Endothelial cell of umbilical vein (primary cell): ENCODE data around the gene GUCY1B1. TPM values are rescaled to one million over a fixed set of nuclear protein-coding genes. Genes with fewer than 3 reads are reported as not detected.

ENCODE experiments used
- BruUV-seq: library from RNA; stranded (reverse); fragments of 400-500 nt; replicated peaks from 2 replicates; lab custom pipeline; 2021; lab: Mats Ljungman, UMichigan
- CTCF ChIA-PET: fragments of 300-600, 350-600 bp; sonication (Branson Sonifier 250); formaldehyde crosslinking; loops from one replicate; lab custom pipeline; 2021; ENCODE audit warnings: antibody characterized with exemption, inconsistent platforms; lab: Charles Lee
- POLR2A ChIA-PET: fragments of 300-600, 350-600 bp; sonication (Branson Sonifier 250); formaldehyde crosslinking; loops from one replicate; lab custom pipeline; 2021; ENCODE audit warnings: antibody characterized with exemption, inconsistent platforms; lab: Charles Lee
- DNase-seq: peaks from one replicate; pipeline ENCODE4 v3.0.0-alpha.2; 2011; ENCODE audit warnings: low read depth, low spot score
- FAIRE-seq: peaks from 2 replicates; lab custom pipeline; 2011; peaks lifted over from hg19 to GRCh38; lab: Jason Lieb, UNC
- H2AFZ ChIP-seq: 2 replicates; pipeline ENCODE4 v1.6.0; 2012; ENCODE audit warnings: low read depth, low read length, control low read depth, inconsistent platforms
- H3K27ac ChIP-seq: 2 replicates; pipeline ENCODE4 v1.5.1; 2011; ENCODE audit warnings: low read depth, mild to moderate bottlenecking, control low read depth, low read length, moderate library complexity; ENCODE audit not compliant: insufficient read depth
- H3K27me3 ChIP-seq, 2 experiments: 2 replicates each; pipeline versions ENCODE4 v1.6.0 to v1.6.1; 2011; ENCODE audit warnings: low read length in 2 of 2, mixed read lengths in 1 of 2; ENCODE audit not compliant: control insufficient read depth in 2 of 2, insufficient read depth in 2 of 2
- H3K36me3 ChIP-seq, 2 experiments: 2 replicates in 1 of 2; 3 replicates in 1 of 2; pipeline ENCODE4 v1.5.1; 2011; ENCODE audit warnings: low read length in 2 of 2, mild to moderate bottlenecking in 1 of 2, moderate library complexity in 1 of 2; ENCODE audit not compliant: control insufficient read depth in 2 of 2, insufficient read depth in 2 of 2; ENCODE audit errors: extremely low read depth in 1 of 2
- H3K4me1 ChIP-seq: 3 replicates; pipeline ENCODE4 v1.5.1; 2011; ENCODE audit warnings: mild to moderate bottlenecking, low read length; ENCODE audit not compliant: control insufficient read depth, insufficient read depth; ENCODE audit errors: extremely low read depth
- H3K4me2 ChIP-seq: 2 replicates; pipeline ENCODE4 v1.6.1; 2011; ENCODE audit warnings: low read length, control low read depth, mixed read lengths; ENCODE audit not compliant: insufficient read depth
- H3K4me3 ChIP-seq, 3 experiments: fragments of 200-600 bp in 1 of 3; sonication (generic), shearing (Covaris generic) in 1 of 3; replicated peaks in 1 of 3; 2 replicates each; pipeline ENCODE4 v1.5.1; 2011 to 2016; ENCODE audit warnings: control low read depth in 3 of 3, low read length in 3 of 3, mild to moderate bottlenecking in 2 of 3, inconsistent platforms in 1 of 3, low read depth in 1 of 3, moderate library complexity in 1 of 3; ENCODE audit not compliant: insufficient read depth in 1 of 3
- H3K79me2 ChIP-seq: 2 replicates; pipeline ENCODE4 v1.6.0; 2012; ENCODE audit warnings: low read length, inconsistent platforms; ENCODE audit not compliant: control insufficient read depth, insufficient read depth
- H3K9ac ChIP-seq: replicated peaks from 2 replicates; pipeline ENCODE3; 2011; ENCODE audit warnings: low read length, control low read depth; ENCODE audit not compliant: insufficient read depth; ENCODE audit errors: extremely low read depth
- H3K9me1 ChIP-seq: replicated peaks from 3 replicates; pipeline ENCODE4 v1.6.0; 2011; ENCODE audit warnings: mild to moderate bottlenecking, low read length; ENCODE audit not compliant: control insufficient read depth, insufficient read depth; ENCODE audit errors: extremely low read depth
- H3K9me3 ChIP-seq: replicated peaks from 2 replicates; pipeline ENCODE4 v1.5.1; 2012; ENCODE audit warnings: low read length, inconsistent platforms; ENCODE audit not compliant: control insufficient read depth, insufficient read depth
- H4K20me1 ChIP-seq: replicated peaks from 2 replicates; pipeline ENCODE3; 2011; ENCODE audit warnings: mild to moderate bottlenecking, low read length; ENCODE audit not compliant: control insufficient read depth, insufficient read depth; ENCODE audit errors: extremely low read depth
- EZH2 ChIP-seq: IDR thresholded peaks from 2 replicates; pipeline ENCODE4 v1.6.1; 2012; ENCODE audit warnings: borderline replicate concordance, low read depth, mild to moderate bottlenecking, moderate library complexity, low read length, inconsistent platforms; ENCODE audit not compliant: severe bottlenecking
- FOS ChIP-seq: IDR thresholded peaks from 2 replicates; pipeline ENCODE4 v1.6.1; 2011; ENCODE audit warnings: mild to moderate bottlenecking, low read length, moderate library complexity, borderline replicate concordance; ENCODE audit not compliant: insufficient read depth
- GATA2 ChIP-seq: IDR thresholded peaks from 2 replicates; pipeline ENCODE4 v1.7.0; 2011; ENCODE audit warnings: low read depth, mild to moderate bottlenecking, moderate library complexity, mixed read lengths, low read length; ENCODE audit not compliant: insufficient read length, insufficient read depth
- JUN ChIP-seq: IDR thresholded peaks from 2 replicates; pipeline ENCODE4 v1.6.1; 2011; ENCODE audit warnings: borderline replicate concordance, low read depth; ENCODE audit not compliant: insufficient read length, insufficient read depth
- MAX ChIP-seq: IDR thresholded peaks from 2 replicates; pipeline ENCODE4 v1.6.1; 2011; ENCODE audit not compliant: insufficient read depth, insufficient read length
- MYC ChIP-seq: IDR thresholded peaks from one replicate; pipeline ENCODE4 v1.6.1; 2011; ENCODE audit warnings: mild to moderate bottlenecking, low read depth, low read length
- POLR2A ChIP-seq: IDR thresholded peaks from 2 replicates; pipeline ENCODE4 v1.6.1; 2012; ENCODE audit warnings: low read depth, mild to moderate bottlenecking, control low read depth, low read length
- POLR2AphosphoS5 ChIP-seq: IDR thresholded peaks from 2 replicates; pipeline ENCODE4 v1.6.1; 2012; ENCODE audit warnings: low read depth, mild to moderate bottlenecking, control low read depth, low read length, moderate library complexity; ENCODE audit not compliant: insufficient read depth
- dilution Hi-C: fragments of 300-500 bp; cut with MboI; formaldehyde crosslinking; loops from one replicate; pipeline ENCODE4 v1.15.0; 2019; ENCODE audit warnings: low sequenced_read_pairs; ENCODE audit not compliant: extremely low pct_ligation_motif_present
- intact Hi-C: fragments of 100-400 bp; cut with micrococcal nuclease; formaldehyde crosslinking; loops from one replicate; pipeline ENCODE4 v1.10.0; 2022
- polyA plus RNA-seq, 4 experiments: library from polyadenylated mRNA; depleted of rRNA in 3 of 4; stranded (reverse) in 3 of 4; unstranded in 1 of 4; fragments of >200 nt; gene quantifications; 2 replicates each; pipeline versions ENCODE4 v1.2.1 to v1.2.3, GENCODE V29; 2011 to 2012; ENCODE audit warnings: missing spikeins in 1 of 4
- total RNA-seq: library from RNA; stranded (reverse); gene quantifications from 2 replicates; pipeline ENCODE4 v1.2.3, GENCODE V29; 2021
- TF ChIP-seq, protein P1 (sequence below), 2 donors: IDR thresholded peaks; 1 replicate in 1 of 2; 2 replicates in 1 of 2; pipeline ENCODE4 v1.5.1; 2011; ENCODE audit warnings: low read length in 2 of 2, mild to moderate bottlenecking in 2 of 2, moderate library complexity in 2 of 2, control low read depth in 1 of 2, inconsistent platforms in 1 of 2, low read depth in 1 of 2; ENCODE audit not compliant: insufficient read depth in 1 of 2; ENCODE audit errors: extremely low read depth in 1 of 2

GUCY1B1 gene
- total and polyA plus RNA-seq, 2 donors (not counting 3 experiments of a cell fraction or from before 2014, with no cell fraction given), result 1.9 to 4.7 TPM

- TF ChIP-seq EZH2 (no peak), JUN (no peak), POLR2AphosphoS5 (no peak), GATA2 (no peak), POLR2A (no peak), MYC (no peak), MAX (no peak), FOS (no peak)
- TF ChIP-seq, protein P1, sequence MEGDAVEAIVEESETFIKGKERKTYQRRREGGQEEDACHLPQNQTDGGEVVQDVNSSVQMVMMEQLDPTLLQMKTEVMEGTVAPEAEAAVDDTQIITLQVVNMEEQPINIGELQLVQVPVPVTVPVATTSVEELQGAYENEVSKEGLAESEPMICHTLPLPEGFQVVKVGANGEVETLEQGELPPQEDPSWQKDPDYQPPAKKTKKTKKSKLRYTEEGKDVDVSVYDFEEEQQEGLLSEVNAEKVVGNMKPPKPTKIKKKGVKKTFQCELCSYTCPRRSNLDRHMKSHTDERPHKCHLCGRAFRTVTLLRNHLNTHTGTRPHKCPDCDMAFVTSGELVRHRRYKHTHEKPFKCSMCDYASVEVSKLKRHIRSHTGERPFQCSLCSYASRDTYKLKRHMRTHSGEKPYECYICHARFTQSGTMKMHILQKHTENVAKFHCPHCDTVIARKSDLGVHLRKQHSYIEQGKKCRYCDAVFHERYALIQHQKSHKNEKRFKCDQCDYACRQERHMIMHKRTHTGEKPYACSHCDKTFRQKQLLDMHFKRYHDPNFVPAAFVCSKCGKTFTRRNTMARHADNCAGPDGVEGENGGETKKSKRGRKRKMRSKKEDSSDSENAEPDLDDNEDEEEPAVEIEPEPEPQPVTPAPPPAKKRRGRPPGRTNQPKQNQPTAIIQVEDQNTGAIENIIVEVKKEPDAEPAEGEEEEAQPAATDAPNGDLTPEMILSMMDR (IDR thresholded peaks at IDR 0.05; ENCODE audit: extremely low read depth in 1 of 2, insufficient read depth in 1 of 2, low read depth in 1 of 2, low read length in 2 of 2), result no peak
- no TSS peak for BruUV-seq
These were observed 24.8 kb upstream of the GUCY1B1 start for GRCh38 chr4:155734065-155734464.

More at GRCh38 chr4:155734065-155734464, 24.8 kb upstream of the GUCY1B1 start:
- Histone ChIP-seq H3K9me3 (no peaks in the 10 kb centered on the region), H3K79me2 (no peaks in the 10 kb centered on the region), H4K20me1 (no peaks in the 10 kb centered on the region), H3K27me3 (no peaks in the 10 kb centered on the region), H2AFZ (no peak overlapping the region), H3K4me3 (no peak overlapping the region), H3K27ac (no peak overlapping the region), H3K4me2 (no peak overlapping the region), H3K4me1 (no peaks in the 10 kb centered on the region), H3K36me3 (no peaks in the 10 kb centered on the region), H3K9ac (no peak overlapping the region), H3K9me1 (no peaks in the 10 kb centered on the region)
- POLR2A ChIA-PET, result no interaction called here
- DNase-seq (no peak), FAIRE-seq (no peak)
- dilution Hi-C loops, result no loop called here
- intact Hi-C loops, result no loop called here
- CTCF ChIA-PET, result interaction anchor here (1.7 to 1.8 kb wide), 2 partner anchors 16 to 31 kb away, joined by 3 to 4 read pairs; no protein-coding TSS in a partner anchor
